ENCODE data around the gene DENND11.

The DENND11 gene

DNA sequence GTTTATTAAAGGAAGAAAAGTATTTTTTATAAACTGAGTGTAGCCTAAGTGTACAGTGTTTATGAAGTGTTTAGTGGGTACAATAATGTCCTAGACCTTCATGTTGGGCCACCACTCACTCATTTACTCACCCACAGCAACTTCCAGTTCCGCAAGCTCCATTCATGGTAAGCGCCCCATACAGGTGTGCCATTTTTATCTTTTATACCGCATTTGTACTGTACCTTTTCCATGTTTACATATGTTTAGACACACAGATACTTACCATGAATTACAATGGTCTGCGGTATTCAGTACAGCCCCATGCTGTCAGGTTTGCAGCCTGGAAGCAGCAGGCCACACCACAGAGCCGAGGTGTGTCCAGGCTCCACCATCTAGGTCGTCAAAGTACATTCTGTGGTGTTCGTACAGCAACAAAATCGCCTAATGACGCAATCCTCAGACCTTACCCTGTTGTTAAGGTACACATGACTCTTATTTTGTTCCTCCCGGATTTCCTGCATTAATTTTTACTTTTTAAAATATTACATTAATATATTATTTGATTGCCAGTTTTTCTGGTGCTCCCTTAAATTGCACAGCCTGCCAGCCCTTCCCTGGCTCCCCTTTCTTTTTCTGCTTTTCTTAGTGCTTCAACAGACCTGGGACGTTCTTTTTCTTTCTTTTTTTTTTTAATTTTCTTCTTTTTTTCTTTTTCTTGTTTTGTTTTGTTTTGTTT is 35.3 kb upstream of the DENND11 start:
- peak overlapping the region; percentile 95 for H3K4me3 ChIP-seq (ENCODE audit: low read length)
- TF ChIP-seq, protein P1, sequence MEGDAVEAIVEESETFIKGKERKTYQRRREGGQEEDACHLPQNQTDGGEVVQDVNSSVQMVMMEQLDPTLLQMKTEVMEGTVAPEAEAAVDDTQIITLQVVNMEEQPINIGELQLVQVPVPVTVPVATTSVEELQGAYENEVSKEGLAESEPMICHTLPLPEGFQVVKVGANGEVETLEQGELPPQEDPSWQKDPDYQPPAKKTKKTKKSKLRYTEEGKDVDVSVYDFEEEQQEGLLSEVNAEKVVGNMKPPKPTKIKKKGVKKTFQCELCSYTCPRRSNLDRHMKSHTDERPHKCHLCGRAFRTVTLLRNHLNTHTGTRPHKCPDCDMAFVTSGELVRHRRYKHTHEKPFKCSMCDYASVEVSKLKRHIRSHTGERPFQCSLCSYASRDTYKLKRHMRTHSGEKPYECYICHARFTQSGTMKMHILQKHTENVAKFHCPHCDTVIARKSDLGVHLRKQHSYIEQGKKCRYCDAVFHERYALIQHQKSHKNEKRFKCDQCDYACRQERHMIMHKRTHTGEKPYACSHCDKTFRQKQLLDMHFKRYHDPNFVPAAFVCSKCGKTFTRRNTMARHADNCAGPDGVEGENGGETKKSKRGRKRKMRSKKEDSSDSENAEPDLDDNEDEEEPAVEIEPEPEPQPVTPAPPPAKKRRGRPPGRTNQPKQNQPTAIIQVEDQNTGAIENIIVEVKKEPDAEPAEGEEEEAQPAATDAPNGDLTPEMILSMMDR (conservative IDR thresholded peaks at IDR 0.05; ENCODE audit: low read length) = no peak
- peak; percentile 12 for DNase-seq (ENCODE audit: low read depth)

DNA sequence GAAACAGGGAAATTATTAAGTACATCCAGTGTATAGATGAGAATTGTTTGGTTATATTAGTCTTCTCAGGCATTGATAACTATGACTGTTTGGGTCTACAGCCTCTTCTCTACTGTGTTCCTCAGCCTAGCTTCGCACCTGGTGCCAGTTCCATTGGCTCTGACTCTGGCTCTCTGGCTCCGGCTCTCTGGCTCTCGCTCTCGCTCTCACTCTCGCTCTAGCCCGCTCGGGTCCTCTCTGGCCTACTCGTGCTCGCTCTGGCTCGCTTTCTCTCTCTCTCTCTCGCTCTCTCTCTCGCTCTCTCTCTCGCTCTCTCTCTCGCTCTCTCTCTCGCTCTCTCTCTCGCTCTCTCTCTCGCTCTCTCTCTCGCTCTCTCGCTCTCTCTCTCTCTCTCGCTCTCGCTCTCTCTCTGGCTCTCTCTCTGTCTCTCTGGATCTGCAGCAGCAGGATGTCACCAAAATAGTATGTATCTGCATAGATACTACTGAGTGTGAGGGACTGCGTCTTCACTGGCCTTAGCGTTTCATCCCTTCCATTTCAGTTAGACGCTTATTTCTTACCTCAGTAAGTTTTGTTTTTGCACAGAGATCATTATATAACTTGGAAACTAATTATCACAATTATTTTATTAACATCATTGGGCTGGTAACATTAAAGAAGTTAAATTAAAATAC is 29.6 kb upstream of the DENND11 start:
- DNase-seq (ENCODE audit: low read depth) = no peak
- no peak overlapping the region for H3K4me3 ChIP-seq (ENCODE audit: low read length)
- TF ChIP-seq, protein P1 (conservative IDR thresholded peaks at IDR 0.05; ENCODE audit: low read length) = no peak

GRCh38 chr7:141729020-141729419 is 27.1 kb upstream of the DENND11 start:
- H3K4me3 ChIP-seq (ENCODE audit: low read length) = no peak overlapping the region
- TF ChIP-seq, protein P1 (conservative IDR thresholded peaks at IDR 0.05; ENCODE audit: low read length) = no peak
- DNase-seq (ENCODE audit: low read depth) = no peak

DNA sequence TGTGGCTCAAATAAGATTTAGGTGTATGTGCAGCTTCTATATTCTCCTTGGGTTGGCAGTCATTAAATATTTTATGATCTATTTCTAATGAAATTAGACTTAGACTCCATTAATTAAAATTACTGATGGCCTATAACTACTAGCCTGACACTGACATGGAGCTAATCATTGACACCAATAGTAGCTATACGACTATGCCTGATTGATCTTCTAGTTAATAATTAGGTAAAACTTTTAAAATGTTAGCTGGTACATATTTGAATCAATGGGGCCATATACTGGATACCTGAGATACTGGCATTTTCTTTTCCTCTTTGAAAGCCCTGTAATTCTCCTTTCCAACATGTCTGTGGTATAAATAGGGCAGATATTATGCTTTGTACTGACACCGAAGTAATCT is 20.6 kb upstream of the DENND11 start:
- no peak for DNase-seq (ENCODE audit: low read depth)
- TF ChIP-seq, protein P1 (conservative IDR thresholded peaks at IDR 0.05; ENCODE audit: low read length) = no peak

DNA sequence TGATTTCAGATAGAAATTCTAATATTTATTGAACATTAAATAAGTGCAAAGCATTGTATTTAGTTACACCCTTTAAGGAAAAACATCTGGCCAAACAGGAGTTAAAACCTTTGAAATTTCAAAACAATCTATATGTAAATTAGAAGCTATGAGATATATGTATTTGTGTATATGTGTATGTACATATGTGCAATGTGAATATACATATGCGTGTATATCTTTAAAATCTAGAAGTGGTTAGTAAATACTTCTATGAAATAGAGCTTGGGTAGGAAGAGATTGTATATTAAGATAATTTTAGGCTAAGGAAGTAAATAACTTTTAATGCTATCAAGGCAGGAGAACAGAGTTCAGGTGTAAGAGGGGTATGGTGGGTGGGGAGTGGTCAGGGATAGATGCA is 15.5 kb upstream of the DENND11 start:
- TF ChIP-seq, protein P1 (conservative IDR thresholded peaks at IDR 0.05; ENCODE audit: low read length) = no peak
- no peak for DNase-seq (ENCODE audit: low read depth)

More for the DNA sequence above, 20.6 kb upstream of the DENND11 start:
- no peak overlapping the region for H3K4me3 ChIP-seq (ENCODE audit: low read length)

DNA sequence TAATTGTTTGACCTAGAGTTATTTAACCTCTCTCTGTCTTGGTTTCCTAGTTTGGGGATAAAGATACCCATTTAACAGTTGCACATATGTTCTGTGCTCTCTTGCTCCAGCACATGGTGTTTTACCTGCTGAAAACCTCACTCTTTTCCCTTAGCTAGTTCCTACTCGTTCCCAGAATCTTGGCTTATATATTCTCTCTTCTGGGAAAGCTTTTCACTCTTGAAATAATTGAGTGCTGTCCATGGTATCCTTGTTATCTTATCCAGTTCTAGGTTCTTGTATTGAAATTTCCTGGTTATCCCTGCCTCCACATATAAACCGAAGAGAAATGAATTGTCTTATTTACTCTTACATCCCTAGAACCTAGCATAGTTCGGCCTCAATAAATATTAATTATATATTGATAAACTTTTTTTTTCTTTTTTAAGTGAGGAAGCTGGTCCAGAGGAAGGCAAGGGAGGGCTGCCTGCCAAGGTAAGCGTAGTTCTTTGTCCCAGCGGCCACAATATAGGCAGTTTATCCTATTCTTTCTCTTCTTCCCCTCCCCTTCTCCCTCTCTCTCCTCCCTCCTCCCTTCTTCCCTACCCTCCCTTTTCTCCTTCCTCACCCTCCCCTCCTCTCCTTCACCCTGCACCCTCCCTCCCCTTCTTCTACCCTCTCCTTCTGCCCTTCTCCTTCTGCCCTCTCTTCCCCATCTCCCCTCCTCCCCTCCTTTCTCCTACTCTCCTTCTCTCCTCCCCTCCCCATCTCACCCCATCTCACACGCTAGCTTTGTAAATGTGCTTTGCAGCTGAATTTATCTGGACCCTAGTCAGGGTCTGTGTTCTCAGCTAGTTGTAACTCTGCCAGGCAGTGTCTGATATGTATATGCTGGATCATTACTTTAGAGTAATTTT is 14.1 kb upstream of the DENND11 start:
- no peak for DNase-seq (ENCODE audit: low read depth)
- TF ChIP-seq, protein P1 (conservative IDR thresholded peaks at IDR 0.05; ENCODE audit: low read length) = no peak
- no peak overlapping the region for H3K4me3 ChIP-seq (ENCODE audit: low read length)

More for the DNA sequence above, 15.5 kb upstream of the DENND11 start:
- H3K4me3 ChIP-seq (ENCODE audit: low read length) = no peak overlapping the region
